Endothelial cell of umbilical vein (primary cell): Measurements from ENCODE around the gene SLC6A7. TPM values are rescaled to one million over a fixed set of nuclear protein-coding genes. Genes with fewer than 3 reads are reported as not detected.

Source experiments
- BruUV-seq: library from RNA; stranded (reverse); fragments of 400-500 nt; replicated peaks from 2 replicates; lab custom pipeline; 2021; lab: Mats Ljungman, UMichigan
- CTCF ChIA-PET: fragments of 300-600, 350-600 bp; sonication (Branson Sonifier 250); formaldehyde crosslinking; loops from one replicate; lab custom pipeline; 2021; ENCODE audit warnings: antibody characterized with exemption, inconsistent platforms; lab: Charles Lee
- POLR2A ChIA-PET: fragments of 300-600, 350-600 bp; sonication (Branson Sonifier 250); formaldehyde crosslinking; loops from one replicate; lab custom pipeline; 2021; ENCODE audit warnings: antibody characterized with exemption, inconsistent platforms; lab: Charles Lee
- DNase-seq: peaks from one replicate; pipeline ENCODE4 v3.0.0-alpha.2; 2011; ENCODE audit warnings: low read depth, low spot score
- FAIRE-seq: peaks from 2 replicates; lab custom pipeline; 2011; peaks lifted over from hg19 to GRCh38; lab: Jason Lieb, UNC
- H2AFZ ChIP-seq: 2 replicates; pipeline ENCODE4 v1.6.0; 2012; ENCODE audit warnings: low read depth, low read length, control low read depth, inconsistent platforms
- H3K27ac ChIP-seq: 2 replicates; pipeline ENCODE4 v1.5.1; 2011; ENCODE audit warnings: low read depth, mild to moderate bottlenecking, control low read depth, low read length, moderate library complexity; ENCODE audit not compliant: insufficient read depth
- H3K27me3 ChIP-seq, 2 experiments: 2 replicates each; pipeline versions ENCODE4 v1.6.0 to v1.6.1; 2011; ENCODE audit warnings: low read length in 2 of 2, mixed read lengths in 1 of 2; ENCODE audit not compliant: control insufficient read depth in 2 of 2, insufficient read depth in 2 of 2
- H3K36me3 ChIP-seq, 2 experiments: 2 replicates in 1 of 2; 3 replicates in 1 of 2; pipeline ENCODE4 v1.5.1; 2011; ENCODE audit warnings: low read length in 2 of 2, mild to moderate bottlenecking in 1 of 2, moderate library complexity in 1 of 2; ENCODE audit not compliant: control insufficient read depth in 2 of 2, insufficient read depth in 2 of 2; ENCODE audit errors: extremely low read depth in 1 of 2
- H3K4me1 ChIP-seq: 3 replicates; pipeline ENCODE4 v1.5.1; 2011; ENCODE audit warnings: mild to moderate bottlenecking, low read length; ENCODE audit not compliant: control insufficient read depth, insufficient read depth; ENCODE audit errors: extremely low read depth
- H3K4me2 ChIP-seq: 2 replicates; pipeline ENCODE4 v1.6.1; 2011; ENCODE audit warnings: low read length, control low read depth, mixed read lengths; ENCODE audit not compliant: insufficient read depth
- H3K4me3 ChIP-seq, 3 experiments: fragments of 200-600 bp in 1 of 3; sonication (generic), shearing (Covaris generic) in 1 of 3; replicated peaks in 1 of 3; 2 replicates each; pipeline ENCODE4 v1.5.1; 2011 to 2016; ENCODE audit warnings: control low read depth in 3 of 3, low read length in 3 of 3, mild to moderate bottlenecking in 2 of 3, inconsistent platforms in 1 of 3, low read depth in 1 of 3, moderate library complexity in 1 of 3; ENCODE audit not compliant: insufficient read depth in 1 of 3
- H3K79me2 ChIP-seq: 2 replicates; pipeline ENCODE4 v1.6.0; 2012; ENCODE audit warnings: low read length, inconsistent platforms; ENCODE audit not compliant: control insufficient read depth, insufficient read depth
- H3K9ac ChIP-seq: replicated peaks from 2 replicates; pipeline ENCODE3; 2011; ENCODE audit warnings: low read length, control low read depth; ENCODE audit not compliant: insufficient read depth; ENCODE audit errors: extremely low read depth
- H3K9me1 ChIP-seq: replicated peaks from 3 replicates; pipeline ENCODE4 v1.6.0; 2011; ENCODE audit warnings: mild to moderate bottlenecking, low read length; ENCODE audit not compliant: control insufficient read depth, insufficient read depth; ENCODE audit errors: extremely low read depth
- H3K9me3 ChIP-seq: replicated peaks from 2 replicates; pipeline ENCODE4 v1.5.1; 2012; ENCODE audit warnings: low read length, inconsistent platforms; ENCODE audit not compliant: control insufficient read depth, insufficient read depth
- H4K20me1 ChIP-seq: replicated peaks from 2 replicates; pipeline ENCODE3; 2011; ENCODE audit warnings: mild to moderate bottlenecking, low read length; ENCODE audit not compliant: control insufficient read depth, insufficient read depth; ENCODE audit errors: extremely low read depth
- EZH2 ChIP-seq: IDR thresholded peaks from 2 replicates; pipeline ENCODE4 v1.6.1; 2012; ENCODE audit warnings: borderline replicate concordance, low read depth, mild to moderate bottlenecking, moderate library complexity, low read length, inconsistent platforms; ENCODE audit not compliant: severe bottlenecking
- FOS ChIP-seq: IDR thresholded peaks from 2 replicates; pipeline ENCODE4 v1.6.1; 2011; ENCODE audit warnings: mild to moderate bottlenecking, low read length, moderate library complexity, borderline replicate concordance; ENCODE audit not compliant: insufficient read depth
- GATA2 ChIP-seq: IDR thresholded peaks from 2 replicates; pipeline ENCODE4 v1.7.0; 2011; ENCODE audit warnings: low read depth, mild to moderate bottlenecking, moderate library complexity, mixed read lengths, low read length; ENCODE audit not compliant: insufficient read length, insufficient read depth
- JUN ChIP-seq: IDR thresholded peaks from 2 replicates; pipeline ENCODE4 v1.6.1; 2011; ENCODE audit warnings: borderline replicate concordance, low read depth; ENCODE audit not compliant: insufficient read length, insufficient read depth
- MYC ChIP-seq: IDR thresholded peaks from one replicate; pipeline ENCODE4 v1.6.1; 2011; ENCODE audit warnings: mild to moderate bottlenecking, low read depth, low read length
- POLR2A ChIP-seq: IDR thresholded peaks from 2 replicates; pipeline ENCODE4 v1.6.1; 2012; ENCODE audit warnings: low read depth, mild to moderate bottlenecking, control low read depth, low read length
- POLR2AphosphoS5 ChIP-seq: IDR thresholded peaks from 2 replicates; pipeline ENCODE4 v1.6.1; 2012; ENCODE audit warnings: low read depth, mild to moderate bottlenecking, control low read depth, low read length, moderate library complexity; ENCODE audit not compliant: insufficient read depth
- dilution Hi-C: fragments of 300-500 bp; cut with MboI; formaldehyde crosslinking; loops from one replicate; pipeline ENCODE4 v1.15.0; 2019; ENCODE audit warnings: low sequenced_read_pairs; ENCODE audit not compliant: extremely low pct_ligation_motif_present
- intact Hi-C: fragments of 100-400 bp; cut with micrococcal nuclease; formaldehyde crosslinking; loops from one replicate; pipeline ENCODE4 v1.10.0; 2022
- polyA plus RNA-seq, 4 experiments: library from polyadenylated mRNA; depleted of rRNA in 3 of 4; stranded (reverse) in 3 of 4; unstranded in 1 of 4; fragments of >200 nt; gene quantifications; 2 replicates each; pipeline versions ENCODE4 v1.2.1 to v1.2.3, GENCODE V29; 2011 to 2012; ENCODE audit warnings: missing spikeins in 1 of 4
- total RNA-seq: library from RNA; stranded (reverse); gene quantifications from 2 replicates; pipeline ENCODE4 v1.2.3, GENCODE V29; 2021
- TF ChIP-seq, protein P1 (sequence below), 2 donors: IDR thresholded peaks; 1 replicate in 1 of 2; 2 replicates in 1 of 2; pipeline ENCODE4 v1.5.1; 2011; ENCODE audit warnings: low read length in 2 of 2, mild to moderate bottlenecking in 2 of 2, moderate library complexity in 2 of 2, control low read depth in 1 of 2, inconsistent platforms in 1 of 2, low read depth in 1 of 2; ENCODE audit not compliant: insufficient read depth in 1 of 2; ENCODE audit errors: extremely low read depth in 1 of 2
- TF ChIP-seq, protein P2 (sequence below): IDR thresholded peaks from 2 replicates; pipeline ENCODE4 v1.6.1; 2011; ENCODE audit not compliant: insufficient read depth, insufficient read length

Gene SLC6A7
- total and polyA plus RNA-seq, 2 donors (not counting 3 experiments of a cell fraction or from before 2014, with no cell fraction given): not detected

DNA sequence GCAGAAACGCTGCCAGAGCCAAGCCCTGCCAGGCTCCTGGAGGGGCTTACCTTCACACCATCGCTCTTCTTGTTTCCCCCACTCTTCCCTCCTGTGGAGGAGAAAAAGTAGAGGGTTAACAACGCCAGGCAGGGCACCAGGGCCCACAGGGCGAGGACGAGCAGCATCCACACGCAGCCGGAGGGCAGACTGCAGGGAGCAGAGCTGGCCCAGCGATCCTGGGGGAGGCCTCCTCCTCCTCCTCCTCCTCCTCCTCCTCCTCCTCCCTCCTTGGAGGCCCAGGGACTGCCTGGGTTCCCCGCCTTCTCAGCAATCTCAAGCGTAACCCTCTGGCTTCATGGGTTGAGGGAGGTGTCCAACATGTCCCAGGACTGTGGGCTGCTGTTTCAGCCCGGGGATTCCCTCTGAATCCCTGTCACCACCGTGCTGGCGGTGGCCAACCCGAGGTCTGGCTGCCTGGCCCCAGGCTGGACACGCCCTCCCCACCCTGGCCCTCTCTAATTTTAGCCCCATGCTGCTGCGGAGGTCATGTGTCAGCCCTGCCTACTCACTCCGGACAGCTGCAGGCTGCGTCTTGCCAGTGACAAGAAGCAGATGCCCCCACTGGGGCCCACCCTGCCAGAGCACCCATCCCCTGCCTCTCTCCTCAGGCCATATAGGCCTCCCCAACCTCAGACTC, 55.4 kb downstream of the SLC6A7 start:
- Histone ChIP-seq H3K4me3 (no peak overlapping the region), H3K36me3 (no peaks in the 10 kb centered on the region), H3K9me1 (no peaks in the 10 kb centered on the region), H3K9ac (no peak overlapping the region), H3K4me1 (no peaks in the 10 kb centered on the region), H4K20me1 (no peaks in the 10 kb centered on the region), H2AFZ (no peak overlapping the region), H3K9me3 (no peaks in the 10 kb centered on the region), H3K27me3 (peaks cover 0 to 5% of the 10 kb centered on the region in 2 experiments), H3K79me2 (no peaks in the 10 kb centered on the region), H3K4me2 (no peak overlapping the region), H3K27ac (no peak overlapping the region)
- DNase-seq (no peak), FAIRE-seq (no peak)
- dilution Hi-C loops: no loop called here
- CTCF ChIA-PET: interaction anchor here (0.6 to 1.4 kb wide), 2 partner anchors 9 to 67 kb away, joined by 3 to 4 read pairs; no protein-coding TSS in a partner anchor
- BruUV-seq: no TSS peak
- POLR2A ChIA-PET: no interaction called here
- TF ChIP-seq POLR2AphosphoS5 (no peak), GATA2 (no peak), JUN (no peak), POLR2A (no peak), EZH2 (no peak), FOS (no peak), MYC (no peak)
- TF ChIP-seq, protein P1, sequence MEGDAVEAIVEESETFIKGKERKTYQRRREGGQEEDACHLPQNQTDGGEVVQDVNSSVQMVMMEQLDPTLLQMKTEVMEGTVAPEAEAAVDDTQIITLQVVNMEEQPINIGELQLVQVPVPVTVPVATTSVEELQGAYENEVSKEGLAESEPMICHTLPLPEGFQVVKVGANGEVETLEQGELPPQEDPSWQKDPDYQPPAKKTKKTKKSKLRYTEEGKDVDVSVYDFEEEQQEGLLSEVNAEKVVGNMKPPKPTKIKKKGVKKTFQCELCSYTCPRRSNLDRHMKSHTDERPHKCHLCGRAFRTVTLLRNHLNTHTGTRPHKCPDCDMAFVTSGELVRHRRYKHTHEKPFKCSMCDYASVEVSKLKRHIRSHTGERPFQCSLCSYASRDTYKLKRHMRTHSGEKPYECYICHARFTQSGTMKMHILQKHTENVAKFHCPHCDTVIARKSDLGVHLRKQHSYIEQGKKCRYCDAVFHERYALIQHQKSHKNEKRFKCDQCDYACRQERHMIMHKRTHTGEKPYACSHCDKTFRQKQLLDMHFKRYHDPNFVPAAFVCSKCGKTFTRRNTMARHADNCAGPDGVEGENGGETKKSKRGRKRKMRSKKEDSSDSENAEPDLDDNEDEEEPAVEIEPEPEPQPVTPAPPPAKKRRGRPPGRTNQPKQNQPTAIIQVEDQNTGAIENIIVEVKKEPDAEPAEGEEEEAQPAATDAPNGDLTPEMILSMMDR (IDR thresholded peaks at IDR 0.05; ENCODE audit: extremely low read depth in 1 of 2, insufficient read depth in 1 of 2, low read depth in 1 of 2, low read length in 2 of 2): no peak
- TF ChIP-seq, protein P2, sequence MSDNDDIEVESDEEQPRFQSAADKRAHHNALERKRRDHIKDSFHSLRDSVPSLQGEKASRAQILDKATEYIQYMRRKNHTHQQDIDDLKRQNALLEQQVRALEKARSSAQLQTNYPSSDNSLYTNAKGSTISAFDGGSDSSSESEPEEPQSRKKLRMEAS: no peak
- intact Hi-C loops: no loop called here
